Right lung (tissue), 5 donors: ENCODE data around the gene MAD1L1. TPM values are rescaled to one million over a fixed set of nuclear protein-coding genes. Genes with fewer than 3 reads are reported as not detected.

ENCODE experiments used
- DNase-seq, 2 donors: peaks; one replicate each; pipeline ENCODE4 v3.0.0-alpha.2; 2013
- polyA plus RNA-seq, 5 donors: library from polyadenylated mRNA; unstranded; fragments of 120-200 nt; gene quantifications; one replicate each; pipeline versions ENCODE4 v1.2.1 to v1.2.3, GENCODE V29; 2013; ENCODE audit warnings: inconsistent platforms in 1 of 5, low replicate concordance in 1 of 5; ENCODE audit not compliant: insufficient read length in 5 of 5, insufficient read depth in 1 of 5

MAD1L1 gene
- polyA plus RNA-seq, 5 donors = 15.5 to 26.8 (median 23.1) TPM

DNA sequence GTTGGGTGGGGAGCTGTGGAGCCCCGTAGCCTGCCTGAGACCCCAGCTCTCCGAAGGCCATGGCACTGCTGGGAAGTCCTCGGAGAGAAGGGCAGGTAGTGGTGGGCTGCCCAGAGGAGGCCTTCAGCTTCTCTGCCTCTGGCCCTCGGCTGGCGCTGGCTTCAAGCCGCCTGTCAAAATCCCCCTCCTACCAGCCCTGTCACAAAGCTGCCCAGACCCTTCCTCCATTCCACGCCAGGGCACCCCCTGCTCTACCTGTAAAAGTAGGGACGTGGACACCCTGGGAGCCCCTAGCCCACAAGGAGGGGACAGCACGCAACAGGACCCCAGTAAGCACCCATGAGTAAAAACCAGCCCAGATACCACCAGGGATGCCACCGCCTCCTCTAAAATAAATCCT lies 31.6 kb downstream of the MAD1L1 start:
- no peak for DNase-seq

DNA sequence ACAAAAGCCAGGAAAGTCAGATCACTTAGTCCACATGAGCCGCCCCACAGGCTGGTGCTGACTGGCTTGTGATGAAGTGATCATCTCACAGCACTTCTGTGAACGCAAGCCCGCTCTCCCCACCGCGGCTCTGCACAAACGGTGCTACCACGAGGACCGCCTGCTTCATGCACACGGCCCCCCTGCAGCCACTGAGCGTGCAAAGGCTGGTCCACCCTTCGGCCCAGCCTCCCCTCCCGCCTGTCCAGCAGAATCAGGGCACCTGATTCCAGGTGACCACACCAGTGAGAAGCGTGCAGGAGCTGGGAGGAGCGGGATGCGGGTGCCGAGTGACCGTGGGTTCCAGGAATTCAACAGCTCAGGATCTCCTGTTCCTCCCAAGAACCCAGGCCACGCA lies 32.2 kb downstream of the MAD1L1 start:
- DNase-seq = no peak

DNA sequence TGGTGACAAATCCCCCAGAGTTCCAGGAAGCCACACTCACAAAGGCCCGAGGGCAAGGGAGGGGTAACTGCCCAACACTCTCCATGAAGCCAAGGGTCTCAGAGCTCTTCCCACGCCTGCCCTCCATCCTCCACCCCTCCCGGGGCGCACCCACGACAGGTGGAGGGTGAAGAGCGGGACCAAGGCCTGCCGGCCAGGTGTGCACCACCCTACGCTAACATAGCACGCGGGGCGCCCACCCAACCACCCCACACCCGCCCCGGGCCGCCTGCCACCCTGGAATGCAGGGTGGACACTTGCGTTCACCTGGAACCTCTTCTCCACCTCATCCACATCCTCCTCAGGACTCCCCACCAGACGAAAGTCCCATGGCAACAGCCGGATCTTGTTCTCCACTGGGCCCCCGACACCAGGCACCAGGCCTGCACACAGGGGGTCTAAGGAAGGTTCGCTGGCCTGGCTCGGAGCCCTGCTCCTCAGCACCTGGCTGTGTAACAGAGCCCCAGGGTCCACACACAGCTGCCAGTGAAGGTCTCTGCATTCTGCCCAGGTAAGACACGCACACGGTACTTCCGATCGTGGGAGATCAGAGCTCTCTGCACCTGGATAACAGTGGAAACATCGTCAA lies 32.7 kb downstream of the MAD1L1 start:
- DNase-seq = no peak

GRCh38 chr7:2199528-2199927 lies 33.2 kb downstream of the MAD1L1 start:
- DNase-seq = no peak

DNA sequence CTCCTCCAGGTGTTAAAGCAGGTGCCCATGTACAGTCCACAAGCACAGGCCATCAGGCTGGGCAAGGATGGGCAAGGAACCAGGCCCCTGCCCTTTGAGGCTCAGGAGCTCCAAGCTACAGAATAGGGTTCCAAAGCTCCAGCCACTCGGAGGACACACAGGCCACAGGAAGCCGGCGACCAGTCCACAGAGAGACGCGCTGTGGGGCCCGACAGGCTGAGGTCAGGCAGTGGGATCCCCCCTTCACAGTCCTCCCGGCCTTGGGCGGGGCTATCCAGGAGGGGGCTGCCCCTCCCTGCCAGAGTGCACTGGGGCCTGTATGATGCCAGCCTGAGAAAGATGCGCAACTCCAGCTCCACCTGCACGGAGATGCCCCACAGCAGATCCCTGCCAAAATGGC lies 34.0 kb downstream of the MAD1L1 start:
- no peak for DNase-seq

GRCh38 chr7:2198206-2198605 lies 34.5 kb downstream of the MAD1L1 start:
- no peak for DNase-seq

DNA sequence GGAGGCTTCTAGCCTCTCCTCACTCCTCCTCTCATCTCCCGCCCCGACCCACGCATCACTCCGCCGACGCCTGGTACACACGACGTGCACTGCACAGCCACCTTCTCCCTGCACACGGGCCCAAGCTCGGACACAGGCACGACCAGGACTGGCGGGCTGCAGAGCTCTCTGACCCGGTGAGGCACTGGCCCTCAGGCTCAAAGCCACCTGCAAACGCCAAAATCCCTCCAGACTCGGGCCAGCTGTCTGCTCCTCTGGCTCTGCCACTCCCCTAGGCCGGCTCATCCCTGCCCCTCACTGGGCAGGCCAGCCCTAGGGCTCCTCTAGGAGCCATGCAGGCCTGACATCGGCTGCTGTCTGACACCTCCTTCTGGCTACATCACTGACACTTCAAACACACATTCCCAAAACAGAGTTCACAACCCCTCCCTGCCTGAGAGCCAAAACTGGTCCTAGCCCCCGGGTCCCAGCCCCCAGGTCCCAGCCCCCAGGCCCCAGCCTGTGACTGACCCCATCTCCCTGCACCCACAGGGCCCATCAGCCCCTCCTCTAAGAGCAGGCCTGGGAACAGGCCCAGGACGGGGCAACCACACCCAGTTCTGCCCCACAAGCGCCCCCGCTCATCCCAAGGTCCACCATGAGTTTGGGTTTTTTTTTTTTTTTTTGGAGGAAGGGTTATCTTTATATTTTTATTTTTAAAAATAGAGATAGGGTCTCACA lies 35.1 kb downstream of the MAD1L1 start:
- DNase-seq = no peak

DNA sequence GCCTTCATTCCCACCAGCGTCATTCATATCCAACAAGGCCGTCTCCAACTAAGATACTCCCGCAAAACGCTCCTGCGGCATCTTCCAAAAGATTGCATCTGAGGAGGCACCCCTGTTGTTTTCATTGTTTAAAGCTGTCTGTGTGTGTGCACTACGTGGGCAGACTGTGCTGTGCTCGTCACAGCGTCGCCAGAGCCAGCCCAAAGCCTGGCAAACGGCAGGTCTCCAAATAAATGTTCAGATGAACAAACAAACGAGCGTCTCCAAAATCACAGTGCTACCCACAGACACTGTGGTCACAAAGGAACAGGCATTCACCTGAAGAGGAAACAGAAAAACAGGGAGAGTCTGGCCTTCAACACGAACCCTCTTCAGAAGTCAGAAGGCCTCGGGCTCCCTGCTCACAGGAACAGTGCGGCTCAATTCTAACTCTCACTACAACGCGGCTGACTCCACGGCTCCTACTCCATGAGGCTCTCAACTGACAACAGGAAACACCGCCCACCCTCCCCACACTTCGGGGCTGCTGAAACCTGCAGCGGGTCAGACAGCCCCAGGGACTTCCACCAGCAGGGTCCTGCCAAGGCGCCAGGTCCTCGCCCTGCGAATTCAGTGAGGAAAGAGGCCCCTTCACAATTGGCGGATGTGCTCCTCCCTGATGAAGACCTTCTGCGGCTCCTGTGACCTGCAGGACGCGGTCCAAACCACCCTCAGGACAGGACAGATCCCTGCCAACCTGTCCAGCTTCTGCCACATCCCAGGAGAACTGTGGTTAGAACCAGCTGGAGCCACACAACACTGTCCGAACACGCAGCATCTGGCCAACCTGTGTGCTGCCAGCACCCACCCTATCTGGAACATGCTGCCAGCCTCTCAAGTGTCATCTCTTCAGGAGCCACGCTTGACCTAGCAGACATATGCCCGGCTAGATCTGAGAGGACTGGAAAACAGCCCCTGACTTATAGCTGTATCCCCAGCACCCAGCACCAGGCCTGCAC lies 36.1 kb downstream of the MAD1L1 start:
- DNase-seq = no peak

DNA sequence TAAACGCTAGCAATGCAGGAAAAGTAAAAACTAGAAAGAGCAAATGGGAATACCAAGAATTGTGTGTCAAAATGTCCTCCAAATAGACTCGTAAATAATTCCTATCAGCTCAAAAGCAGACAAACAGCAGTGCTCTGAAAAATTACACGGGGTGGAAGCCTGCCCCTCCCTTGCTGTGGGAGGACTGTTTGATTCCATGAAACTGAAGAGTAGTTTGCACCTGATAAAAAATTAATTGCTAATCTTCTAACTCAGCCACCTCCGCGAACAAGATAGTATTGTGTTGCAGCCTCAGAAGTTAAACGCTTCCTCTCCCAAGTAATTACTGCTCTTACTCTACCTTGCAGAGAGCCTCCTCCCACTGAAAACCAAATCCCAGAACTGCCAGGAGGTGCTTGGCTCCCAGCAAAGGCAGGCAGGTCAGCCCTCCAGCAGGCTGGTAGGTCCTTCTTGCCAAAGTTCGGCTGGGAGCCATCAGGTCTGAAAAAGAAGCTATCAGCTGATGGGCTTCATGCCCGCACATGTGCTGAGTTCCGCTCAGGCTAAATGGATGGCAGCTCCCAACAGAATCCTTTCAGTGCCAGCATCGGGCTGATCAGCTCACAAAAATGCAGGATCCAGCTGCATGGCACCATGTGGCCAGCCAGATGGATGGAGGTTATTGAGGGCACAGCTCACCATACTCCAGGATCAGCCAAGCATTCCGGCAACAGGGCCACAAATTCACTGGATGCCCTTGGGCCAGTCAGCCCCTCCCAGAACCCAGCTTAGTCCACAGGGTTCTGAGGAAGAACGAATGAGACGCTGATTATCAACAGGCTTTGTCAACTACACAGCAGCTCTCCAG lies 37.1 kb downstream of the MAD1L1 start:
- no peak for DNase-seq

DNA sequence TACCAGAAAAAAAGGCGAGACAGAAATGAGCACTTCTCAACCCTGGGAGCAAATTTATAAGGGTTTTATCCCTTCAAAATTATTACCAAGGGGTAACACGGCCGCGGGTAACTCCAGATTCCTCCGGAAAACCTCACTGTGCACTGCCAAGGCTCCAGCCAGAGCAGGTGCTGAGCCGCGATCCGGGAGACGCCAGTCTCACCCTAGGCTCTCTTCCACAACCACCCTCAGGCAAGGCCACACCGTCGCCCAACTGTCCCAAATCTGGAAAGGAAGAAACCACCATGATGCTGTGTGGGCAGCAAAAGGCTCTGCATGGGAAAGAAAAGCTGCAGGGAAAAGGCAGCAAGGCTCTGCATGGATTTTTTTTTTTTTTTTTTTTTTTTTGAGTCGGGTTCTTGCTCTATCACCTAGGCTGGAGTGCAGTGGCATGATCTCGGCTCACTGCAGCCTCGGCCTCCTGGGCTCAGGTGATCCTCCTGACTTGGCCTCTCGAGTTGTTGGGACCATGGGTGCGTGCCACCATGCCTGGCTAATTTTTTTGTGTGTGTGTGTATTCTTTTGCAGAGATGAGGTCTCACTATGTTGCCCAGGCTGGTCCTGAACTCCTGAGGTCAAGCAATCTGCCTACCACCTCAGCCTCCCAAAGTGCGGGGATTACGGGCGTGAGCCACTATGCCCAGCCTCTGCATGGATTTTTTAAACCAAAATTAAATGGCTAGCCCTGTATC lies 39.0 kb downstream of the MAD1L1 start:
- DNase-seq = no peak

DNA sequence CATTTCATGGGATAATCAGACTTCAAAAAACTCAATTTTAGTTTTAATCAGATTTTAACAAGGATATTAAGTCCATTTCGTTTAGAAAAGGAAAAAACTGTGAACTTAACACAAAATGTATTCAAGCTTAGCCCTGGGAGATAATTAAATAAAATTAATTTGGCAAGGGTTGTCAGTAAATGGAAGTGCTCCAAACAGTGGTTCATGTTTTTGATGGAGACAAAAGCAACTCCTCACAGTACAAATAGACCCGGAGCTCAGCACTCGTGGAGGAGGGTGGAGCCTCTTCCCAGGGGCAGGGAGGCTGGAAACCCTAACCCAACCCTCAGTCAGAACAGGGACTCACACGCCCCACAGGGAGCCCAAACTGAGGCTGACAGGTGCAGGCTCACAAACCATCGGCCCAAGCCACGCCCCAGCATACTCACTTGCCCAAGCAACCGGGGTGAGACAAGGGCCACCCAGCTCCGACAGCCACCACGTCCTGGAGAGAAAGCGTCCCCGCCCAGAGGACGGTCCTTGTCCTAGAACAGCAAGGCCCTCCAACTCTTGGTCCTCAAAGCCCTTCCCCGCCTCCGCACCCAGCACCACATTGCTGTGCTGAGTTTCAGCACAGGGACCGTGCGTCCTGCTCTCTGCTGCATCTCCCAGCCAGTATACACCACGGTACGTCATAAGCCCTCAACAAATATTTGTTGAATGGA lies 39.8 kb downstream of the MAD1L1 start:
- no peak for DNase-seq

DNA sequence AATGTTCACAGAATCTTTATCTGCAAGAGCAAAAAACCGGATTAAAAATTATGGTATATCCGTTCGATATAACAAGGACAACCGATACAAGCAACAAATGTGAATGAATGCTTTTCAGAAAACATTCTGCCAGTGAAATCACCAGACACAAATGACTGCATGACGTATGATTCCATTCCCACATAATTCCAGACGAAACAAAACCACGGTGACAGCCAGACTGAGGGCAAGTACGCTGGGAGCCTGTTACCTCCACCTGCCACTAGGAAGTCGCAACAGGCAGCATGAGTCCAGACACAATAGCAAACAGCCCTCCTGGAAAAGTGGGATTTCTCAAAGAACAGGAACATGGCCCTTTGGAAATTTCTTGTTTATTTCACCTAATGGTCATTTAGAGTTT lies 41.7 kb downstream of the MAD1L1 start:
- no peak for DNase-seq

- DNase-seq = no peak
Observed at GRCh38 chr7:2190531-2190930, 42.2 kb downstream of the MAD1L1 start.

GRCh38 chr7:2186166-2186565 lies 46.6 kb downstream of the MAD1L1 start:
- no peak for DNase-seq

DNA sequence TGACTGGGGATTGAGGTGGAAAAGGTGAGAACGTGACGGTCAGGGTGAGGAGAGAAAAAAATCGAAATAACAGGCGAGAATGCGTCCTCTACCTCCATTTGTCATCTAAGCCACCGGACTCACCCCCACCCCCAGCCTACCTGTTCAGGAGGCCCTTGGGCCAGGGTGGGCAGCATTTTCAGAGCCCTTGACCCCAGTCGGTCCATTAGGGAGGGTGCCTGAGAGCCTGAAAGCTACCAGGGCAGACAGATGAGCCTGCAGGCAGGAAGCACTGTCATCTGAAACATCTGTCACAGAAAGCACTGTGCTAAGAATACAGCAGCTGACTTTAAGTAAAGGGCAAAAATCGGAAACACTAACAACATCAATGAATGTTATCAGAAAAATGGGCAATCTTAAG lies 47.0 kb downstream of the MAD1L1 start:
- no peak for DNase-seq

- no peak for DNase-seq
Observed at GRCh38 chr7:2182461-2182860, 50.3 kb downstream of the MAD1L1 start.

- DNase-seq = no peak
Observed at GRCh38 chr7:2181077-2181854, 51.5 kb downstream of the MAD1L1 start.

DNA sequence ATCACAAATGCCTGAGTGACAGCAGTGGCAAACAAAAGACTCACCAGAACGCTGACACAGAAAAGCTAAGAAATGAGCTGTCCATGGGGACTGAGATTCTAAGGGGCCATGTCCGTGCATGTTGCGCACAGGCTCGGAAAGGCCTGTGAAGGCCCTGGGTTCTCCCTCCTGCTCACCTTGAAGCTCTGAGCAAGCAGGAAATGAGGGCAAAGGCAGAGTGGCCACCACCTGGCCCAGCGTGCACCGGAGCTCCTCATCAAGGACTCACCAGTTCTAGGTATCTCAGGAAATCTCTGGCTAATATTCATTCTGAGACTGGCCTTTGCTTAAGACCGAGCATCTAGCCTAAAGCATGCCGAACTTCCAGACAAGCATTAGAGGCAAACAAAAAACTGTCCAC lies 52.7 kb downstream of the MAD1L1 start:
- DNase-seq = no peak

DNA sequence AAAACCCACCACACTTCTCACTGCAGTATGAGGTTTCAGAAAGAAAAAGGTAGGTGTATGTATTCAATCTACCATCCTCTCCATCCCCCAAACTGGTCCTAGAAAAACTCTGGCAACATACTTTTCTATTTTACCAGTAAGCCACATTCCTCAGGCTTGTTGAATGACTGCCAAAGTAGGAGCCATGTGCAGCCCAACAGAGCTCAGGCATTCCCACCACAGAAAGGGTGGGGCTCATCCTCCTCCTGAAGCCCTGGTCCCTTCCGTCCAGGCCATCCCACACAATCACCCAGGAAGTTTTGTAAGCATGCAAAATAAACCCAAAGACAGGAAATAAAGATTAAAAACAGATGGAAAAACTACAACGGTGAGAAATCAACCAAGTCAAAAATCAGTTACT lies 57.2 kb downstream of the MAD1L1 start:
- no peak for DNase-seq
